Glutamatergic neuron (in vitro differentiated cells): ENCODE measurements around the gene RNGTT. TPM values are rescaled to one million over a fixed set of nuclear protein-coding genes. Genes with fewer than 3 reads are reported as not detected.

Experiments
- DNase-seq: peaks from one replicate; pipeline ENCODE4 v3.0.0; 2022
- H3K27ac Mint-ChIP-seq: one replicate; pipeline ENCODE4 v1.8.0; 2020; ENCODE audit warnings: mild to moderate bottlenecking, mixed read lengths, inconsistent platforms; ENCODE audit not compliant: unreplicated experiment
- H3K27me3 Mint-ChIP-seq: one replicate; pipeline ENCODE4 v1.8.0; 2020; ENCODE audit warnings: mild to moderate bottlenecking, moderate library complexity, mixed read lengths, inconsistent platforms; ENCODE audit not compliant: unreplicated experiment
- H3K36me3 Mint-ChIP-seq: one replicate; pipeline ENCODE4 v1.8.0; 2020; ENCODE audit warnings: mild to moderate bottlenecking, mixed read lengths, inconsistent platforms; ENCODE audit not compliant: unreplicated experiment
- H3K4me1 Mint-ChIP-seq: one replicate; pipeline ENCODE4 v1.8.0; 2020; ENCODE audit warnings: mild to moderate bottlenecking, low read depth, mixed read lengths, inconsistent platforms; ENCODE audit not compliant: unreplicated experiment
- H3K4me3 Mint-ChIP-seq: one replicate; pipeline ENCODE4 v1.8.0; 2020; ENCODE audit warnings: mild to moderate bottlenecking, mixed read lengths, inconsistent platforms; ENCODE audit not compliant: unreplicated experiment
- H3K9me3 Mint-ChIP-seq: one replicate; pipeline ENCODE4 v1.8.0; 2020; ENCODE audit warnings: mild to moderate bottlenecking, moderate library complexity, mixed read lengths, inconsistent platforms; ENCODE audit not compliant: unreplicated experiment
- CTCF ChIP-seq: fragments of 200-600 bp; sonication (generic); IDR thresholded peaks from one replicate; pipeline ENCODE4 v1.5.0; 2021; ENCODE audit not compliant: partially characterized antibody, unreplicated experiment
- total RNA-seq: library from RNA; stranded (reverse); fragmentation: NEBNext Ultra II Directional; extraction: Animal tissue kit (Norgen Biotek cat#: 25700); gene quantifications from one replicate; pipeline ENCODE4 v1.2.1, GENCODE V29; 2021; ENCODE audit not compliant: unreplicated experiment

Gene RNGTT
- total RNA-seq, 1 donor from 2014 or later = 23.9 TPM

- H3K4me3 Mint-ChIP-seq = no peak overlapping the region
- peak; percentile 35 for TF ChIP-seq CTCF
- no peaks in the 10 kb centered on the region for H3K4me1 Mint-ChIP-seq
- no peak for DNase-seq
- H3K9me3 Mint-ChIP-seq = peaks cover 2% of the 10 kb centered on the region
- H3K36me3 Mint-ChIP-seq = peaks cover 4% of the 10 kb centered on the region
- H3K27ac Mint-ChIP-seq = no peak overlapping the region
- peaks cover 2% of the 10 kb centered on the region for H3K27me3 Mint-ChIP-seq
These were observed 202.0 kb downstream of the RNGTT start for GRCh38 chr6:88761237-88762031.

DNA sequence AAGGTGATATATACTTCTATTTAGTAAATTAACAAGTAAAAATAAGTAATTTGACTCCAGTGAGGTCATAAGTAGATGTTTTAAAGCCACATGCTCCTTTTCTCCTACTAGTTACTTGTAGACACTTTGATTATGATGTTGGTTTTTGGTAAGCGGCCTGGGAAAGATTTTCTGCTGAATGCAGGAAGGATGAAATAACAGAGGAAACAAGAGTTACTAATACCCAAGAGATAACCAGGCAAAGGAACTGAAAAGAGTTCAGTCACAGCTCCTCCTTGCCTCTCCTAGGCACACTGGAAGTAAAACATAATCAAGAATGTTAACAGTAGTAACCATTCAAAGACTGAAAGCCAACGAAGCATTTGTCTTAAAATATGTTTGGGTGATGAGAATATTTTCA, 203.3 kb downstream of the RNGTT start:
- Mint-ChIP-seq H3K9me3 (peaks cover 2% of the 10 kb centered on the region), H3K4me3 (no peak overlapping the region), H3K27me3 (peaks cover 2% of the 10 kb centered on the region), H3K4me1 (no peaks in the 10 kb centered on the region), H3K27ac (no peak overlapping the region), H3K36me3 (peaks cover 6% of the 10 kb centered on the region)
- no peak for TF ChIP-seq CTCF
- DNase-seq = no peak

DNA sequence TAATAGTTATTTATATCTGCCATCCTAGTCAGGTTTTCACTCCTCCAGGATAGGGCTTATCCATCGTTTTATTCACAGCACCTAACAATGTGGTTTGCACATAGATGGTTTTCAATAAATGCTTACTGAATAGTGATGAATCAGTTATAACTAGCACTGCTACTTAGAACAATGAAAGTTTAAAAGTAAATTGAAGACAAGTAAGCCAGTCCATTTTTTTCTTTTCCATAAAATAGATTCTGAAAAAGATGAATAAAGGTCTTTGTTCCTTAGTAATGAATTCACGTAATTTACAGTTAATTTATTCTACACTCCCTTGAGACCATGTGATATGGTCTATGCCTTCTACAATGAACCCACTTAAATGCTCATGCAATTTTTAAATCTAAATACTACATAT, 212.5 kb downstream of the RNGTT start:
- no peaks in the 10 kb centered on the region for H3K4me1 Mint-ChIP-seq
- H3K27me3 Mint-ChIP-seq = peaks cover 2% of the 10 kb centered on the region
- no peak for TF ChIP-seq CTCF
- no peak overlapping the region for H3K4me3 Mint-ChIP-seq
- peaks cover 8% of the 10 kb centered on the region for H3K9me3 Mint-ChIP-seq
- peaks cover 15% of the 10 kb centered on the region for H3K36me3 Mint-ChIP-seq
- H3K27ac Mint-ChIP-seq = no peak overlapping the region
- DNase-seq = no peak

- H3K36me3 Mint-ChIP-seq = peaks cover 11% of the 10 kb centered on the region
- H3K4me3 Mint-ChIP-seq = no peak overlapping the region
- H3K9me3 Mint-ChIP-seq = peaks cover 8% of the 10 kb centered on the region
- no peak for TF ChIP-seq CTCF
- H3K4me1 Mint-ChIP-seq = no peaks in the 10 kb centered on the region
- DNase-seq = no peak
- no peak overlapping the region for H3K27ac Mint-ChIP-seq
- peaks cover 2% of the 10 kb centered on the region for H3K27me3 Mint-ChIP-seq
These were observed 213.6 kb downstream of the RNGTT start for GRCh38 chr6:88749849-88750248.

- no peak overlapping the region for H3K27ac Mint-ChIP-seq
- H3K36me3 Mint-ChIP-seq = no peaks in the 10 kb centered on the region
- TF ChIP-seq CTCF = no peak
- H3K9me3 Mint-ChIP-seq = peaks cover 3% of the 10 kb centered on the region
- H3K4me3 Mint-ChIP-seq = no peak overlapping the region
- DNase-seq = no peak
- H3K27me3 Mint-ChIP-seq = peaks cover 2% of the 10 kb centered on the region
- no peaks in the 10 kb centered on the region for H3K4me1 Mint-ChIP-seq
These were observed 215.3 kb downstream of the RNGTT start for GRCh38 chr6:88748141-88748540.
